GM12864 (cell line): ENCODE results near the gene P2RY8.
"Not testable (repeated sequence)": the region's sequence is repeated elsewhere in the genome, so short reads cannot be mapped to it uniquely, and the experiment has no call there.

Experiments used
- DNase-seq: peaks from one replicate; pipeline ENCODE4 v3.0.0-alpha.2; 2011; ENCODE audit warnings: low read depth
- H3K4me3 ChIP-seq: 2 replicates; pipeline ENCODE4 v1.5.1; 2011; ENCODE audit warnings: mild to moderate bottlenecking, low read depth, low read length, control low read depth
- CTCF ChIP-seq: IDR thresholded peaks from 2 replicates; pipeline ENCODE4 v1.5.1; 2011; ENCODE audit warnings: low read depth, mild to moderate bottlenecking, moderate library complexity, low read length, control low read depth, inconsistent platforms; ENCODE audit errors: missing control alignments

The P2RY8 gene

GRCh38 chrX:1451661-1452515, 85.1 kb downstream of the P2RY8 start:
- no peak for TF ChIP-seq CTCF

GRCh38 chrX:1451251-1451660, 85.7 kb downstream of the P2RY8 start:
- no peak for TF ChIP-seq CTCF
- DNase-seq = no peak
- H3K4me3 ChIP-seq = peak overlapping the region; percentile 79

More at GRCh38 chrX:1451661-1452515, 85.1 kb downstream of the P2RY8 start:
- DNase-seq = no peak
- peak overlapping the region; percentile 79 for H3K4me3 ChIP-seq

- TF ChIP-seq CTCF = no peak
- H3K4me3 ChIP-seq = no peak overlapping the region
- no peak for DNase-seq
These were observed 86.4 kb downstream of the P2RY8 start for GRCh38 chrX:1450361-1451161.

GRCh38 chrX:1449823-1450149, 87.2 kb downstream of the P2RY8 start:
- no peak for TF ChIP-seq CTCF
- DNase-seq = no peak

GRCh38 chrX:1449036-1449822, 87.8 kb downstream of the P2RY8 start:
- no peak overlapping the region for H3K4me3 ChIP-seq
- no peak for DNase-seq
- no peak for TF ChIP-seq CTCF

More at GRCh38 chrX:1449823-1450149, 87.2 kb downstream of the P2RY8 start:
- H3K4me3 ChIP-seq = no peak overlapping the region

- not testable (repeated sequence) for H3K4me3 ChIP-seq, DNase-seq
These were observed 88.4 kb downstream of the P2RY8 start for GRCh38 chrX:1448573-1449001.

GRCh38 chrX:1447969-1448572, 88.9 kb downstream of the P2RY8 start:
- DNase-seq, H3K4me3 ChIP-seq: not testable (repeated sequence)

- H3K4me3 ChIP-seq, DNase-seq: not testable (repeated sequence)
These were observed 89.7 kb downstream of the P2RY8 start for GRCh38 chrX:1446984-1447968.
